Natural killer cell treated with Interleukin-12 subunit alpha and Interleukin-12 subunit beta and Interleukin-15 and Interleukin-18, amount 100 ng/mL, for 72 hours (primary cell): ENCODE results near the gene ADRA2C. TPM values are rescaled to one million over a fixed set of nuclear protein-coding genes. Genes with fewer than 3 reads are reported as not detected.
A peak's percentile ranks its signal among the peaks of the same experiment; 100 is the strongest.

ENCODE experiments used
- ATAC-seq, 2 donors: fragments of 150-1000 bp; cut with Tn5 transposase in 1 of 2; sonication (Bioruptor Pico), chemical (Tn5 transposase) in 1 of 2; 2 replicates each; pipeline ENCODE4 v1.10.0; 2021
- DNase-seq: peaks from one replicate; pipeline ENCODE4 v3.0.0; 2022; ENCODE audit warnings: low spot score
- H3K27ac Mint-ChIP-seq, 2 donors: 1 replicate in 1 of 2; 2 replicates in 1 of 2; pipeline ENCODE4 v1.8.0; 2022; ENCODE audit warnings: mixed read lengths in 2 of 2, mild to moderate bottlenecking in 1 of 2, moderate library complexity in 1 of 2
- H3K27me3 Mint-ChIP-seq, 2 donors: 1 replicate in 1 of 2; 2 replicates in 1 of 2; pipeline ENCODE4 v1.8.0; 2022; ENCODE audit warnings: mixed read lengths in 2 of 2
- H3K36me3 Mint-ChIP-seq: one replicate; pipeline ENCODE4 v1.8.0; 2022; ENCODE audit warnings: mixed read lengths
- H3K4me1 Mint-ChIP-seq, 2 donors: 1 replicate in 1 of 2; 2 replicates in 1 of 2; pipeline ENCODE4 v1.8.0; 2022; ENCODE audit warnings: low read depth in 2 of 2, mixed read lengths in 2 of 2, mild to moderate bottlenecking in 1 of 2
- H3K4me3 Mint-ChIP-seq: one replicate; pipeline ENCODE4 v1.8.0; 2022; ENCODE audit warnings: mixed read lengths
- H3K9me3 Mint-ChIP-seq: 2 replicates; pipeline ENCODE4 v1.8.0; 2022; ENCODE audit warnings: mixed read lengths
- total RNA-seq, 2 donors: library from RNA; stranded (reverse); gene quantifications; one replicate each; pipeline ENCODE4 v1.2.3, GENCODE V29; 2022

The ADRA2C gene
- total RNA-seq, 2 donors from 2014 or later, result not detected

GRCh38 chr4:3780347-3781171, 14.4 kb downstream of the ADRA2C start:
- Mint-ChIP-seq H3K4me3 (no peak overlapping the region), H3K4me1 (no peaks in the 10 kb centered on the region), H3K27me3 (peaks cover 2 to 7% of the 10 kb centered on the region in 2 donors), H3K27ac (no peak overlapping the region), H3K36me3 (no peaks in the 10 kb centered on the region), H3K9me3 (no peaks in the 10 kb centered on the region)
- ATAC-seq (no peak), DNase-seq (no peak)

GRCh38 chr4:3781193-3781886, 15.2 kb downstream of the ADRA2C start:
- Mint-ChIP-seq H3K36me3 (no peaks in the 10 kb centered on the region), H3K9me3 (no peaks in the 10 kb centered on the region), H3K27ac (no peak overlapping the region), H3K27me3 (peaks cover 2 to 7% of the 10 kb centered on the region in 2 donors), H3K4me3 (no peak overlapping the region), H3K4me1 (no peaks in the 10 kb centered on the region)
- no peak for ATAC-seq
- DNase-seq, result no peak

GRCh38 chr4:3781997-3782930, 16.1 kb downstream of the ADRA2C start:
- H3K4me3 Mint-ChIP-seq, result no peak overlapping the region
- no peaks in the 10 kb centered on the region for H3K9me3 Mint-ChIP-seq
- DNase-seq (no peak), ATAC-seq (no peak)
- H3K36me3 Mint-ChIP-seq, result no peaks in the 10 kb centered on the region
- H3K27ac Mint-ChIP-seq, result no peak overlapping the region
- H3K4me1 Mint-ChIP-seq, result no peaks in the 10 kb centered on the region
- H3K27me3 Mint-ChIP-seq, result peaks cover 2 to 7% of the 10 kb centered on the region in 2 donors

- Mint-ChIP-seq H3K27ac (no peak overlapping the region), H3K27me3 (no peaks in the 10 kb centered on the region), H3K4me1 (no peaks in the 10 kb centered on the region), H3K36me3 (no peaks in the 10 kb centered on the region), H3K9me3 (no peaks in the 10 kb centered on the region), H3K4me3 (no peak overlapping the region)
- DNase-seq, result no peak
- ATAC-seq, result peak in 1 of 2 donors; percentile 10
Measured at GRCh38 chr4:3783693-3784306, 17.6 kb downstream of the ADRA2C start.

GRCh38 chr4:3784454-3785291, 18.5 kb downstream of the ADRA2C start:
- Mint-ChIP-seq H3K9me3 (no peaks in the 10 kb centered on the region), H3K4me1 (no peaks in the 10 kb centered on the region), H3K27me3 (no peaks in the 10 kb centered on the region), H3K27ac (no peak overlapping the region), H3K4me3 (no peak overlapping the region), H3K36me3 (no peaks in the 10 kb centered on the region)
- no peak for DNase-seq
- ATAC-seq, result no peak

GRCh38 chr4:3785292-3785565, 19.0 kb downstream of the ADRA2C start:
- no peak overlapping the region for H3K4me3 Mint-ChIP-seq
- no peaks in the 10 kb centered on the region for H3K27me3 Mint-ChIP-seq
- DNase-seq (no peak), ATAC-seq (no peak)
- H3K36me3 Mint-ChIP-seq, result no peaks in the 10 kb centered on the region
- no peak overlapping the region for H3K27ac Mint-ChIP-seq
- H3K4me1 Mint-ChIP-seq, result no peaks in the 10 kb centered on the region
- no peaks in the 10 kb centered on the region for H3K9me3 Mint-ChIP-seq

GRCh38 chr4:3786196-3786869, 20.1 kb downstream of the ADRA2C start:
- H3K27me3 Mint-ChIP-seq, result peaks cover 7% of the 10 kb centered on the region in 2 donors
- no peaks in the 10 kb centered on the region for H3K9me3 Mint-ChIP-seq
- H3K27ac Mint-ChIP-seq, result no peak overlapping the region
- ATAC-seq (no peak), DNase-seq (no peak)
- H3K4me1 Mint-ChIP-seq, result peaks cover 0 to 6% of the 10 kb centered on the region in 2 donors
- no peaks in the 10 kb centered on the region for H3K36me3 Mint-ChIP-seq
- no peak overlapping the region for H3K4me3 Mint-ChIP-seq

GRCh38 chr4:3787489-3788365, 21.5 kb downstream of the ADRA2C start:
- Mint-ChIP-seq H3K4me1 (peaks cover 0 to 6% of the 10 kb centered on the region in 2 donors), H3K27me3 (peaks cover 7 to 10% of the 10 kb centered on the region in 2 donors), H3K9me3 (no peaks in the 10 kb centered on the region), H3K4me3 (no peak overlapping the region), H3K36me3 (no peaks in the 10 kb centered on the region), H3K27ac (no peak overlapping the region)
- DNase-seq (no peak), ATAC-seq (no peak)

GRCh38 chr4:3788366-3788660, 22.1 kb downstream of the ADRA2C start:
- Mint-ChIP-seq H3K4me1 (peaks cover 0 to 6% of the 10 kb centered on the region in 2 donors), H3K27me3 (peaks cover 7 to 15% of the 10 kb centered on the region in 2 donors), H3K9me3 (peaks cover 3% of the 10 kb centered on the region), H3K4me3 (no peak overlapping the region), H3K36me3 (no peaks in the 10 kb centered on the region), H3K27ac (no peak overlapping the region)
- ATAC-seq (no peak), DNase-seq (no peak)

GRCh38 chr4:3789587-3789986, 23.4 kb downstream of the ADRA2C start:
- H3K9me3 Mint-ChIP-seq, result peaks cover 3% of the 10 kb centered on the region
- peaks cover 14 to 22% of the 10 kb centered on the region in 2 donors for H3K27me3 Mint-ChIP-seq
- H3K4me3 Mint-ChIP-seq, result no peak overlapping the region
- peaks cover 0 to 6% of the 10 kb centered on the region in 2 donors for H3K4me1 Mint-ChIP-seq
- ATAC-seq, result no peak
- peaks cover 2% of the 10 kb centered on the region for H3K36me3 Mint-ChIP-seq
- no peak overlapping the region for H3K27ac Mint-ChIP-seq
- DNase-seq, result no peak

- Mint-ChIP-seq H3K27me3 (peaks cover 19 to 24% of the 10 kb centered on the region in 2 donors), H3K36me3 (peaks cover 6% of the 10 kb centered on the region), H3K4me1 (peaks cover 0 to 6% of the 10 kb centered on the region in 2 donors), H3K27ac (no peak overlapping the region), H3K9me3 (peaks cover 3% of the 10 kb centered on the region), H3K4me3 (no peak overlapping the region)
- DNase-seq (no peak), ATAC-seq (no peak)
Measured at GRCh38 chr4:3790006-3790561, 23.9 kb downstream of the ADRA2C start.
